Mesendoderm (in vitro differentiated cells): ENCODE results near the gene MRAP2.
"Not testable (repeated sequence)": the region's sequence is repeated elsewhere in the genome, so short reads cannot be mapped to it uniquely, and the experiment has no call there.

ENCODE experiments used
- DNase-seq: peaks from one replicate; pipeline ENCODE4 v3.0.0; 2013
- H2AK5ac ChIP-seq: 2 replicates; pipeline ENCODE4 v1.6.1; 2013; ENCODE audit warnings: low read length, inconsistent platforms
- H2BK120ac ChIP-seq: 2 replicates; pipeline ENCODE4 v1.6.1; 2013; ENCODE audit warnings: low read depth, mild to moderate bottlenecking, low read length, moderate library complexity, mixed read lengths
- H2BK15ac ChIP-seq: replicated peaks from 2 replicates; pipeline ENCODE4 v1.6.1; 2013; ENCODE audit warnings: low read depth, mild to moderate bottlenecking, moderate library complexity
- H2BK5ac ChIP-seq: 2 replicates; pipeline ENCODE4 v1.6.1; 2013; ENCODE audit warnings: low read length, inconsistent platforms
- H3K18ac ChIP-seq: 2 replicates; pipeline ENCODE4 v1.6.1; 2013; ENCODE audit warnings: mild to moderate bottlenecking, low read length, mixed read lengths
- H3K23ac ChIP-seq: one replicate; pipeline ENCODE4 v1.6.1; 2013; ENCODE audit warnings: low read length
- H3K27ac ChIP-seq: 2 replicates; pipeline ENCODE4 v1.5.1; 2013; ENCODE audit warnings: low read depth, mild to moderate bottlenecking, inconsistent platforms, low read length, moderate library complexity
- H3K27me3 ChIP-seq: 2 replicates; pipeline ENCODE4 v1.6.1; 2013; ENCODE audit warnings: low read length, control low read depth, mild to moderate bottlenecking, inconsistent platforms; ENCODE audit not compliant: insufficient read depth, poor library complexity
- H3K36me3 ChIP-seq: 2 replicates; pipeline ENCODE4 v1.6.1; 2013; ENCODE audit warnings: low read length, inconsistent platforms; ENCODE audit not compliant: control insufficient read depth, insufficient read depth
- H3K4ac ChIP-seq: one replicate; pipeline ENCODE4 v1.6.1; 2013; ENCODE audit warnings: low read depth, mild to moderate bottlenecking, low read length, moderate library complexity
- H3K4me1 ChIP-seq: 2 replicates; pipeline ENCODE4 v1.6.1; 2013; ENCODE audit warnings: low read depth, low read length, inconsistent platforms; ENCODE audit not compliant: control insufficient read depth
- H3K4me2 ChIP-seq: 2 replicates; pipeline ENCODE4 v1.6.1; 2013; ENCODE audit warnings: low read length
- H3K4me3 ChIP-seq: 2 replicates; pipeline ENCODE4 v1.5.1; 2013; ENCODE audit warnings: mild to moderate bottlenecking, low read length
- H3K56ac ChIP-seq: one replicate; pipeline ENCODE4 v1.6.1; 2013; ENCODE audit warnings: low read length
- H3K79me1 ChIP-seq: 2 replicates; pipeline ENCODE4 v1.6.1; 2013; ENCODE audit warnings: low read length, inconsistent platforms
- H3K79me2 ChIP-seq: 2 replicates; pipeline ENCODE4 v1.6.1; 2013; ENCODE audit warnings: mild to moderate bottlenecking, low read length; ENCODE audit not compliant: control insufficient read depth, insufficient read depth
- H3K9ac ChIP-seq: 2 replicates; pipeline ENCODE4 v1.6.1; 2013; ENCODE audit warnings: low read length, inconsistent platforms
- H4K5ac ChIP-seq: one replicate; pipeline ENCODE4 v1.6.1; 2013; ENCODE audit warnings: low read length
- H4K8ac ChIP-seq: one replicate; pipeline ENCODE4 v1.6.1; 2013; ENCODE audit warnings: low read depth, mild to moderate bottlenecking, control low read depth, low read length, moderate library complexity
- WGBS: extraction: QIAGEN DNeasy Blood & Tissue Kit; methylation state at CpG from one replicate; pipeline ENCODE4 v1.1.7; 2013; ENCODE audit warnings: low lambda C conversion rate, missing lambda C conversion rate; ENCODE audit not compliant: insufficient coverage; ENCODE audit errors: extremely low coverage; 5-methylcytosine and 5-hydroxymethylcytosine counted together

Gene MRAP2

DNA sequence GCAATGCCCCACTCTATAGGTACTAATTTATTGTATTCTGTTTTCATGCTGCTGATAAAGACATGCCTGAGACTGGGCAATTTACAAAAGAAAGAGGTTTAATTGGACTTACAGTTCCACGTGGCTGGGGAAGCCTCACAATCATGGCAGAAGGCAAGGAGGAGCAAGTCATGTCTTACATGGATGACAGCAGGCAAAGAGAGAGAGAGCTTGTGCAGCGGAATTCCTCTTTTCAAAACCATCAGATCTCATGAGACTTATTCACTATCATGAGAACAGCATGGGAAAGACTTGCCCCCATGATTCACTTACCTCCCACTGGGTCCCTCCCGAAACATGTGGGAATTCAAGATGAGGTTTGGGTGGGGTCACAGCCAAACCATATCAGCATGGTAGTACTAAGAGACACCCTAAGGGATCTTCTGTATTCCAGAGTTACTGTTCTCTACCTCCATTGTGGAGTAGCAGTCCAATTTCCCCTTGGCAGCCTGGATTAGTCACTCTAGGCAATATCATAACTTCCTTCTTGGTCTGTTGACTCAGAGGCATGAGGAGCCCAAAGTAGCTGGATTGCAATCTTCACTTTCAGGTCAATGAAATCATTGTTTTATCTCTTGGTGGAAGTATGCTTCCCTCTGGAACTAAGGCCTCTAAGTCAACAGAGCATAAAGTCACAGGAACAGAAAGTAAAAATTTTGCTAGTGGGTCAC is 71.8 kb downstream of the MRAP2 start:
- not testable (repeated sequence) for H4K8ac ChIP-seq, H3K4me1 ChIP-seq, H3K23ac ChIP-seq, H2BK15ac ChIP-seq, H3K27me3 ChIP-seq, H3K18ac ChIP-seq, H2AK5ac ChIP-seq, H3K27ac ChIP-seq, H3K9ac ChIP-seq, H3K4me3 ChIP-seq, H3K4ac ChIP-seq, H3K79me2 ChIP-seq, H3K4me2 ChIP-seq, H3K79me1 ChIP-seq, H3K36me3 ChIP-seq, H2BK120ac ChIP-seq, H3K56ac ChIP-seq, DNase-seq, H4K5ac ChIP-seq, H2BK5ac ChIP-seq
- no CpG with 5 or more reads among the region's 3 CpGs for WGBS

DNA sequence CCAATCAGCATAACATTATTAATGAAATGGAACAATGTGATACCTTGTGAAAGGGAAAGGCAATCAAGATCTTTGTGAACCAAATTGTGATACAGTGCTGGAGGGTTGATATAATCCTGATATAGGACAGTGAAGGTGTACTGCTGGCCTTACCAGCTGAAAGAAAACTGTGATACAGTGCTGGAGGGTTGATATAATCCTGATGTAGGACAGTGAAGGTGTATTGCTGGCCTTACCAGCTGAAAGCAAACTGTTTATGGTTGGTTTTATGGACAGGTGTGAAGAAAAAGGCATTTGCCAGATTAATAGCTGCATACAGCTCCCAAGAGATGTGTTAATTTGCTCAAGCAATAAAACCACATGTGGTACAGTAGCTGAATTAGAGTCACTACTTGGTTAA is 73.9 kb downstream of the MRAP2 start:
- no peaks in the 10 kb centered on the region for H3K4me1 ChIP-seq
- no peaks in the 10 kb centered on the region for H3K79me2 ChIP-seq
- no peak overlapping the region for H3K4me2 ChIP-seq
- no peak overlapping the region for H3K56ac ChIP-seq
- no peak overlapping the region for H3K4me3 ChIP-seq
- no peak overlapping the region for H3K4ac ChIP-seq
- no peak overlapping the region for H2BK120ac ChIP-seq
- H3K27ac ChIP-seq, result no peak overlapping the region
- H4K5ac ChIP-seq, result no peak overlapping the region
- no peaks in the 10 kb centered on the region for H3K36me3 ChIP-seq
- no peak for DNase-seq
- no peak overlapping the region for H4K8ac ChIP-seq
- H2BK5ac ChIP-seq, result no peak overlapping the region
- H3K27me3 ChIP-seq, result no peaks in the 10 kb centered on the region
- no peak overlapping the region for H3K18ac ChIP-seq
- no peaks in the 10 kb centered on the region for H3K79me1 ChIP-seq
- H3K9ac ChIP-seq, result no peak overlapping the region
- no peak overlapping the region for H2BK15ac ChIP-seq
- H3K23ac ChIP-seq, result no peak overlapping the region
- no peak overlapping the region for H2AK5ac ChIP-seq

DNA sequence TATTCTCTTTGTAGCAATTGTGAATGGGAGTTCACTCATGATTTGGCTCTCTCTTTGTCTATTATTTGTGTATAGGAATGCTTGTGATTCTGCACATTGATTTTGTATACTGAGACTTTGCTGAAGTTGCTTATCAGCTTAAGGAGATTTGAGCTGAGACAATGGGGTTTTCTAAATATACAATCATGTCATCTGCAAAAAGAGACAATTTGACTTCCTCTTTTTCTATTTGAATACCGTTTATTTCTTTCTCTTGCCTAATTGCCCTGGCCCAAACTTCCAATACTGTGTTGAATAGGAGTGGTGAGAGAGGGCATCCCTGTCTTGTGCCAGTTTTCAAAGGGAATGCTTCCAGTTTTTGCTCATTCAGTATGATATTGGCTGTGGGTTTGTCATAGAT is 77.8 kb downstream of the MRAP2 start:
- WGBS, result no CpG with 5 or more reads among the region's 1 CpG
- H4K5ac ChIP-seq, H3K56ac ChIP-seq, H3K79me2 ChIP-seq, H4K8ac ChIP-seq, H2BK5ac ChIP-seq, H2BK15ac ChIP-seq, H2AK5ac ChIP-seq, H3K9ac ChIP-seq, H3K4me3 ChIP-seq, H3K23ac ChIP-seq, H3K27me3 ChIP-seq, H3K18ac ChIP-seq, H3K4me1 ChIP-seq, H2BK120ac ChIP-seq, H3K4ac ChIP-seq, H3K79me1 ChIP-seq, H3K4me2 ChIP-seq, DNase-seq, H3K36me3 ChIP-seq, H3K27ac ChIP-seq: not testable (repeated sequence)

DNA sequence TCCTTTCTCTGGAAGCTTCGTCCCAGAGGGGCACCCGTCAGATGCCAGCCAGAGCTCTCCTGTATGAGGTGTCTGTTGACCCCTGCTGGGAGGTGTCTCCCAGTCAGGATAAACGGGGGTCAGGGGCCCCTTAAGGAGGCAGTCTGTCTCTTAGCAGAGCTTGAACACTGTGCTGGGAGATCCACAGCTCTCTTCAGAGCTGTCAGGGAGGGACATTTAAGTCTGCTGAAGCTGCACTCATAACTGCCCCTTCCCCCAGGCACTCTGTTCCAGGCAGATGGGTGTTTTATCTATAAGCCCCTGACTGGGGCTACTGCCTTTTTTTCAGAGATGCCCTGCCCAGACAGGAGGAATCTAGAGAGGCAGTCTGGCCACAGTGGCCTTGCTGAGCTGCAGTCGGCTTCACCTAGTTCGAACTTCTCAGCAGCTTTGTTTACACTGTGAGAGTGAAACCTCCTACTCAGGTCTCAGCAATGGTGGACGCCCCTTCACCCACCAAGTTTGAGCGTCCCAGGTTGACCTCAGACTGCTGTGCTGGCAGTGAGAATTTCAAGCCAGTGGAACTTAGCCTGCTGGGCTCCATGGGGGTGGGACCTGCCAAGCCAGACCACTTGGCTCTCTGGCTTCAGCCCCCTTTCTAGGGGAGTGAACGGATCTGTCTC is 81.5 kb downstream of the MRAP2 start:
- not testable (repeated sequence) for H2BK120ac ChIP-seq, H3K4ac ChIP-seq, H3K9ac ChIP-seq, H4K5ac ChIP-seq, H2BK5ac ChIP-seq, H3K79me2 ChIP-seq, H3K79me1 ChIP-seq, H3K4me2 ChIP-seq, H3K4me1 ChIP-seq, H3K27ac ChIP-seq, DNase-seq, H3K56ac ChIP-seq, H3K23ac ChIP-seq, H2BK15ac ChIP-seq, H2AK5ac ChIP-seq, H3K27me3 ChIP-seq, H3K18ac ChIP-seq, H4K8ac ChIP-seq, H3K4me3 ChIP-seq, H3K36me3 ChIP-seq
- no CpG with 5 or more reads among the region's 8 CpGs for WGBS

DNA sequence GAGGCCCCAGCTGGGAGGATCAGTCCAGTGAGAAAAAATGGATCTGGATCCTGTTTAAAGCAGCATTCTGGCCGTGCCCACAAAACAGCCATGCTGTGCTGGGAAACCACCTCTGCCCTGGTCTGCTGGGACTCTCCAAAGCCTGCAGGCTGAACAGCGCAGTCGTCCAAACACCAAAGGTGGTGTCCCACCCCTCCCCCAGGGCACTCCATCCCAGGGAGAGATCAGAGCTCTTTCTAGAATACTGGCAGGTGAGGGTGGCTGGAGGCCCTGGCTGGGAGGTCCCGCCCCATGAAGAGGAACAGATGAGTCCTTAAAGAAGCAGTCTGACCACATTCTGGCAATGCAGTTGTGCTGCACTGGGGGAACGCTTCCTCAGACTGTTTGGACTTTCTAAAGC is 84.6 kb downstream of the MRAP2 start:
- H3K27ac ChIP-seq, result no peak overlapping the region
- no peaks in the 10 kb centered on the region for H3K79me1 ChIP-seq
- no peaks in the 10 kb centered on the region for H3K36me3 ChIP-seq
- no peak overlapping the region for H4K5ac ChIP-seq
- no peak overlapping the region for H3K9ac ChIP-seq
- no peak overlapping the region for H3K4ac ChIP-seq
- H3K56ac ChIP-seq, result no peak overlapping the region
- no peak for DNase-seq
- no peaks in the 10 kb centered on the region for H3K4me1 ChIP-seq
- no peak overlapping the region for H2BK15ac ChIP-seq
- H3K27me3 ChIP-seq, result no peaks in the 10 kb centered on the region
- no peak overlapping the region for H2AK5ac ChIP-seq
- no peak overlapping the region for H3K4me3 ChIP-seq
- no peak overlapping the region for H3K18ac ChIP-seq
- H2BK120ac ChIP-seq, result no peak overlapping the region
- no CpG with 5 or more reads among the region's 5 CpGs for WGBS
- no peak overlapping the region for H3K4me2 ChIP-seq
- no peak overlapping the region for H2BK5ac ChIP-seq
- H4K8ac ChIP-seq, result no peak overlapping the region
- no peak overlapping the region for H3K23ac ChIP-seq
- H3K79me2 ChIP-seq, result no peaks in the 10 kb centered on the region

DNA sequence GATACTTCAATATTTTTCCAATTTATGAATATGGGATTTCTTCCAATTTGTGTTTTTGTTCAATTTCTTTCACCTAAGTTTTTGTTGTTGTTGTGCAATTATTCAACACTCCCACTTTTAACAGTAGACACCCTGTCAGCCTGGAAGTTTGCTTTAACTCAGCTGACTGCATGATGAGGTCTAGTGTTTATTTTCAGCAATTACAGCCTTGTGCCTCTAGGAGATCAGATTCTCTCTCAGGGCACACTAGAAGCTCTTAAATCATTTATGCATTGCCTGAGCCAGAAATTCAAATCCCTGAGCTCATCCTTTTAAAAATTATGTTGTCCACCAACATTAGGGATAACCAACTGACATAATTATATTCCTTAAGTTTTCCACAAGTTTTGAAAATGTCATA is 85.7 kb downstream of the MRAP2 start:
- DNase-seq, result no peak
- Histone ChIP-seq H3K18ac (no peak overlapping the region), H3K36me3 (no peaks in the 10 kb centered on the region), H3K4me2 (no peak overlapping the region), H4K8ac (no peak overlapping the region), H3K4me1 (no peaks in the 10 kb centered on the region), H3K79me1 (no peaks in the 10 kb centered on the region), H4K5ac (no peak overlapping the region), H2AK5ac (no peak overlapping the region), H3K79me2 (no peaks in the 10 kb centered on the region), H3K56ac (no peak overlapping the region), H2BK120ac (no peak overlapping the region), H2BK15ac (no peak overlapping the region), H2BK5ac (no peak overlapping the region), H3K4ac (no peak overlapping the region), H3K27me3 (no peaks in the 10 kb centered on the region), H3K9ac (no peak overlapping the region), H3K4me3 (no peak overlapping the region), H3K23ac (no peak overlapping the region), H3K27ac (no peak overlapping the region)
